Tibial nerve (tissue), 4 donors: ENCODE results near the gene MUC5AC. TPM values are rescaled to one million over a fixed set of nuclear protein-coding genes. Genes with fewer than 3 reads are reported as not detected.

ENCODE experiments used
- DNase-seq, 2 donors: peaks; one replicate each; pipeline ENCODE4 v3.0.0-alpha.2; 2019; ENCODE audit warnings: low spot score in 2 of 2
- H3K27ac ChIP-seq, 4 donors: fragments of 200-600 bp; sonication (generic) in 3 of 4; one replicate each; pipeline ENCODE4 v1.5.1; 2017 to 2019; ENCODE audit warnings: mild to moderate bottlenecking in 1 of 4
- H3K27me3 ChIP-seq, 2 donors: fragments of 200-600 bp; sonication (generic) in 1 of 2; one replicate each; pipeline versions ENCODE4 v1.5.1 to v1.6.0; 2017 to 2019
- H3K36me3 ChIP-seq, 3 donors: fragments of 200-600 bp; sonication (generic); one replicate each; pipeline ENCODE4 v1.5.1; 2018 to 2019
- H3K4me1 ChIP-seq, 4 donors: fragments of 200-600 bp; sonication (generic) in 3 of 4; one replicate each; pipeline ENCODE4 v1.5.1; 2017 to 2019
- H3K4me3 ChIP-seq, 4 donors: fragments of 200-600 bp; sonication (generic) in 3 of 4; one replicate each; pipeline ENCODE4 v1.5.1; 2017 to 2019; ENCODE audit warnings: mild to moderate bottlenecking in 1 of 4, moderate library complexity in 1 of 4
- H3K9me3 ChIP-seq, 4 donors: fragments of 200-600 bp; sonication (generic) in 3 of 4; one replicate each; pipeline ENCODE4 v1.5.1; 2017 to 2019
- CTCF ChIP-seq, 5 experiments: fragments of 200-600 bp in 3 of 5; fragments of 450-650 bp in 2 of 5; sonication (generic) in 3 of 5; IDR thresholded peaks; one replicate each; pipeline ENCODE4 v1.5.1; 2016 to 2019; ENCODE audit warnings: antibody characterized with exemption in 5 of 5, mild to moderate bottlenecking in 3 of 5, moderate library complexity in 2 of 5
- EP300 ChIP-seq, 2 donors: sonication (generic); formaldehyde crosslinking; IDR thresholded peaks; one replicate each; pipeline ENCODE4 v1.6.1; 2017; ENCODE audit warnings: antibody characterized with exemption in 2 of 2, mild to moderate bottlenecking in 1 of 2
- POLR2A ChIP-seq, 2 donors: fragments of 450-650 bp; IDR thresholded peaks; one replicate each; pipeline ENCODE4 v1.6.1; 2017; ENCODE audit warnings: antibody characterized with exemption in 2 of 2, mild to moderate bottlenecking in 2 of 2, moderate library complexity in 2 of 2
- WGBS, 2 donors: methylation state at CpG; one replicate each; pipeline ENCODE4 v1.1.5; 2018; 5-methylcytosine and 5-hydroxymethylcytosine counted together
- total RNA-seq, 4 donors: library from RNA; depleted of rRNA; stranded (reverse); fragments of >200 nt; gene quantifications; one replicate each; pipeline ENCODE4 v1.1.0, GENCODE V29; 2016

The MUC5AC gene
- total RNA-seq, 4 donors from 2014 or later = not detected

GRCh38 chr11:1176224-1177019 is 18.7 kb downstream of the MUC5AC start:
- 87 to 88% methylated on average over 6 to 22 of the region's 32 CpGs for WGBS, 2 donors
- Histone ChIP-seq H3K27me3 (no peaks in the 10 kb centered on the region), H3K27ac (no peak overlapping the region), H3K9me3 (no peaks in the 10 kb centered on the region), H3K36me3 (no peaks in the 10 kb centered on the region), H3K4me3 (no peak overlapping the region), H3K4me1 (no peaks in the 10 kb centered on the region)
- TF ChIP-seq POLR2A (IDR thresholded peaks at IDR 0.05) (no peak), EP300 (IDR thresholded peaks at IDR 0.05) (no peak), CTCF (IDR thresholded peaks at IDR 0.05) (no peak)
- DNase-seq = no peak

GRCh38 chr11:1177020-1177770 is 19.4 kb downstream of the MUC5AC start:
- H3K36me3 ChIP-seq = no peaks in the 10 kb centered on the region
- 86 to 91% methylated on average over 29 to 33 of the region's 34 CpGs for WGBS, 2 donors
- no peak overlapping the region for H3K4me3 ChIP-seq
- H3K9me3 ChIP-seq = no peaks in the 10 kb centered on the region
- no peaks in the 10 kb centered on the region for H3K4me1 ChIP-seq
- H3K27me3 ChIP-seq = no peaks in the 10 kb centered on the region
- TF ChIP-seq CTCF (IDR thresholded peaks at IDR 0.05) (no peak), EP300 (IDR thresholded peaks at IDR 0.05) (no peak), POLR2A (IDR thresholded peaks at IDR 0.05) (no peak)
- H3K27ac ChIP-seq = no peak overlapping the region
- DNase-seq = no peak

- Histone ChIP-seq H3K27me3 (no peaks in the 10 kb centered on the region), H3K27ac (no peak overlapping the region), H3K36me3 (no peaks in the 10 kb centered on the region), H3K4me3 (no peak overlapping the region), H3K4me1 (no peaks in the 10 kb centered on the region), H3K9me3 (no peaks in the 10 kb centered on the region)
- DNase-seq = no peak
- 86 to 91% methylated on average over 12 of the region's 12 CpGs for WGBS, 2 donors
- no peak for TF ChIP-seq POLR2A (IDR thresholded peaks at IDR 0.05)
- no peak for TF ChIP-seq CTCF (IDR thresholded peaks at IDR 0.05)
- TF ChIP-seq EP300 (IDR thresholded peaks at IDR 0.05) = no peak
These were observed 20.0 kb downstream of the MUC5AC start for GRCh38 chr11:1177771-1178090.

- no peak for DNase-seq
- no peaks in the 10 kb centered on the region for H3K9me3 ChIP-seq
- H3K4me1 ChIP-seq = no peaks in the 10 kb centered on the region
- no peak overlapping the region for H3K27ac ChIP-seq
- no peaks in the 10 kb centered on the region for H3K27me3 ChIP-seq
- TF ChIP-seq POLR2A (IDR thresholded peaks at IDR 0.05) (no peak), CTCF (IDR thresholded peaks at IDR 0.05) (no peak), EP300 (IDR thresholded peaks at IDR 0.05) (no peak)
- H3K36me3 ChIP-seq = no peaks in the 10 kb centered on the region
- H3K4me3 ChIP-seq = no peak overlapping the region
- 74 to 80% methylated on average over 21 to 29 of the region's 31 CpGs for WGBS, 2 donors
These were observed 20.6 kb downstream of the MUC5AC start for GRCh38 chr11:1178201-1178885.

GRCh38 chr11:1178906-1179305 is 21.2 kb downstream of the MUC5AC start:
- H3K36me3 ChIP-seq = no peaks in the 10 kb centered on the region
- TF ChIP-seq CTCF (IDR thresholded peaks at IDR 0.05) (no peak), EP300 (IDR thresholded peaks at IDR 0.05) (no peak), POLR2A (IDR thresholded peaks at IDR 0.05) (no peak)
- DNase-seq = no peak
- 89 to 90% methylated on average over 17 to 27 of the region's 29 CpGs for WGBS, 2 donors
- no peaks in the 10 kb centered on the region for H3K4me1 ChIP-seq
- H3K27ac ChIP-seq = no peak overlapping the region
- H3K9me3 ChIP-seq = no peaks in the 10 kb centered on the region
- no peak overlapping the region for H3K4me3 ChIP-seq
- H3K27me3 ChIP-seq = no peaks in the 10 kb centered on the region
